Neural progenitor cell (in vitro differentiated cells): ENCODE measurements around the gene DIS3L2.

Experiments used
- CTCF ChIP-seq: fragments of 200-600 bp; sonication (generic); IDR thresholded peaks from 2 replicates; pipeline ENCODE4 v1.5.1; 2017; ENCODE audit warnings: antibody characterized with exemption, mild to moderate bottlenecking
- EZH2 ChIP-seq: fragments of 200-600 bp; sonication (generic); IDR thresholded peaks from 2 replicates; pipeline ENCODE4 v1.6.1; 2017; ENCODE audit warnings: antibody characterized with exemption, mild to moderate bottlenecking, moderate library complexity
- EZH2phosphoT487 ChIP-seq: fragments of 200-600 bp; sonication (generic); IDR thresholded peaks from 2 replicates; pipeline ENCODE4 v1.6.1; 2017; ENCODE audit warnings: antibody characterized with exemption

GRCh38 chr2:231966886-231967285 is 5.4 kb downstream of the DIS3L2 start:
- TF ChIP-seq CTCF (no peak), EZH2phosphoT487 (no peak), EZH2 (no peak)
